Measurements from ENCODE around the gene TBC1D32. TPM values are rescaled to one million over a fixed set of nuclear protein-coding genes. Genes with fewer than 3 reads are reported as not detected.

Gene TBC1D32
- total RNA-seq, 1 donor from 2014 or later, result 24.2 TPM

- DNase-seq, result no peak
- Mint-ChIP-seq H3K36me3 (ENCODE audit: unreplicated experiment) (no peaks in the 10 kb centered on the region), H3K27ac (ENCODE audit: unreplicated experiment) (no peak overlapping the region), H3K4me3 (ENCODE audit: unreplicated experiment) (no peak overlapping the region), H3K4me1 (ENCODE audit: low read depth, unreplicated experiment) (no peaks in the 10 kb centered on the region), H3K9me3 (ENCODE audit: unreplicated experiment) (no peaks in the 10 kb centered on the region), H3K27me3 (ENCODE audit: unreplicated experiment) (no peaks in the 10 kb centered on the region)
- no peak for TF ChIP-seq CTCF (IDR thresholded peaks at IDR 0.05; ENCODE audit: partially characterized antibody, unreplicated experiment)
Measured at GRCh38 chr6:121112356-121112755, 221.9 kb downstream of the TBC1D32 start.

- DNase-seq, result no peak
- TF ChIP-seq CTCF (IDR thresholded peaks at IDR 0.05; ENCODE audit: partially characterized antibody, unreplicated experiment), result no peak
- Mint-ChIP-seq H3K36me3 (ENCODE audit: unreplicated experiment) (no peaks in the 10 kb centered on the region), H3K27me3 (ENCODE audit: unreplicated experiment) (no peaks in the 10 kb centered on the region), H3K4me3 (ENCODE audit: unreplicated experiment) (no peak overlapping the region), H3K9me3 (ENCODE audit: unreplicated experiment) (no peaks in the 10 kb centered on the region), H3K4me1 (ENCODE audit: low read depth, unreplicated experiment) (no peaks in the 10 kb centered on the region), H3K27ac (ENCODE audit: unreplicated experiment) (no peak overlapping the region)
Measured at GRCh38 chr6:121110733-121111132, 223.5 kb downstream of the TBC1D32 start.

- Mint-ChIP-seq H3K9me3 (ENCODE audit: unreplicated experiment) (no peaks in the 10 kb centered on the region), H3K27ac (ENCODE audit: unreplicated experiment) (no peak overlapping the region)
Measured at GRCh38 chr6:121106962-121107361, 227.3 kb downstream of the TBC1D32 start.

GRCh38 chr6:121105461-121105860 lies 228.8 kb downstream of the TBC1D32 start:
- Mint-ChIP-seq H3K4me1 (ENCODE audit: low read depth, unreplicated experiment) (peaks cover 1% of the 10 kb centered on the region), H3K36me3 (ENCODE audit: unreplicated experiment) (no peaks in the 10 kb centered on the region), H3K9me3 (ENCODE audit: unreplicated experiment) (no peaks in the 10 kb centered on the region), H3K27me3 (ENCODE audit: unreplicated experiment) (peaks cover 3% of the 10 kb centered on the region), H3K27ac (ENCODE audit: unreplicated experiment) (no peak overlapping the region), H3K4me3 (ENCODE audit: unreplicated experiment) (no peak overlapping the region)
- no peak for TF ChIP-seq CTCF (IDR thresholded peaks at IDR 0.05; ENCODE audit: partially characterized antibody, unreplicated experiment)
- DNase-seq, result no peak

More at GRCh38 chr6:121106962-121107361, 227.3 kb downstream of the TBC1D32 start:
- Mint-ChIP-seq H3K4me3 (ENCODE audit: unreplicated experiment) (no peak overlapping the region), H3K27me3 (ENCODE audit: unreplicated experiment) (no peaks in the 10 kb centered on the region), H3K36me3 (ENCODE audit: unreplicated experiment) (no peaks in the 10 kb centered on the region), H3K4me1 (ENCODE audit: low read depth, unreplicated experiment) (no peaks in the 10 kb centered on the region)
- no peak for DNase-seq
- no peak for TF ChIP-seq CTCF (IDR thresholded peaks at IDR 0.05; ENCODE audit: partially characterized antibody, unreplicated experiment)

GRCh38 chr6:121093928-121094327 lies 240.4 kb downstream of the TBC1D32 start:
- H3K4me3 Mint-ChIP-seq (ENCODE audit: unreplicated experiment), result no peak overlapping the region
- H3K36me3 Mint-ChIP-seq (ENCODE audit: unreplicated experiment), result no peaks in the 10 kb centered on the region
- H3K9me3 Mint-ChIP-seq (ENCODE audit: unreplicated experiment), result no peaks in the 10 kb centered on the region
- H3K4me1 Mint-ChIP-seq (ENCODE audit: low read depth, unreplicated experiment), result no peaks in the 10 kb centered on the region
- H3K27me3 Mint-ChIP-seq (ENCODE audit: unreplicated experiment), result no peaks in the 10 kb centered on the region
- no peak for TF ChIP-seq CTCF (IDR thresholded peaks at IDR 0.05; ENCODE audit: partially characterized antibody, unreplicated experiment)
- H3K27ac Mint-ChIP-seq (ENCODE audit: unreplicated experiment), result no peak overlapping the region
- no peak for DNase-seq

Measured in glutamatergic neuron (in vitro differentiated cells).